ENCODE results near the gene VRK2. TPM values are rescaled to one million over a fixed set of nuclear protein-coding genes. Genes with fewer than 3 reads are reported as not detected.
"Not testable (repeated sequence)": the region's sequence is repeated elsewhere in the genome, so short reads cannot be mapped to it uniquely, and the experiment has no call there.

VRK2 gene
- total RNA-seq, 1 donor, result 29.4 TPM

- no peak overlapping the region for H3K4me3 ChIP-seq (ENCODE audit: low read depth, low read length)
- DNase-seq (ENCODE audit: low read depth), result peak; percentile 14
- TF ChIP-seq CTCF (IDR thresholded peaks at IDR 0.05; ENCODE audit: insufficient read depth, low read depth, low read length), result no peak
Measured at GRCh38 chr2:58137221-58137620, 90.6 kb downstream of the VRK2 start.

- H3K4me3 ChIP-seq (ENCODE audit: low read depth, low read length), result no peak overlapping the region
- no peak for TF ChIP-seq CTCF (IDR thresholded peaks at IDR 0.05; ENCODE audit: insufficient read depth, low read depth, low read length)
- DNase-seq (ENCODE audit: low read depth), result no peak
Measured at GRCh38 chr2:58137856-58138255, 91.2 kb downstream of the VRK2 start.

- no peak for TF ChIP-seq CTCF (IDR thresholded peaks at IDR 0.05; ENCODE audit: insufficient read depth, low read depth, low read length)
- no peak overlapping the region for H3K4me3 ChIP-seq (ENCODE audit: low read depth, low read length)
- peak; percentile 51 for DNase-seq (ENCODE audit: low read depth)
Measured at GRCh38 chr2:58138396-58139030, 91.9 kb downstream of the VRK2 start.

GRCh38 chr2:58140508-58141072, 94.0 kb downstream of the VRK2 start:
- TF ChIP-seq CTCF (IDR thresholded peaks at IDR 0.05; ENCODE audit: insufficient read depth, low read depth, low read length), result no peak
- peak; percentile 23 for DNase-seq (ENCODE audit: low read depth)
- no peak overlapping the region for H3K4me3 ChIP-seq (ENCODE audit: low read depth, low read length)

GRCh38 chr2:58145769-58146168, 99.2 kb downstream of the VRK2 start:
- not testable (repeated sequence) for H3K4me3 ChIP-seq (ENCODE audit: low read depth, low read length); DNase-seq (ENCODE audit: low read depth)

- H3K4me3 ChIP-seq (ENCODE audit: low read depth, low read length), result no peak overlapping the region
- TF ChIP-seq CTCF (IDR thresholded peaks at IDR 0.05; ENCODE audit: insufficient read depth, low read depth, low read length), result no peak
- DNase-seq (ENCODE audit: low read depth), result no peak
Measured at GRCh38 chr2:58146707-58147106, 100.1 kb downstream of the VRK2 start.

- TF ChIP-seq CTCF (IDR thresholded peaks at IDR 0.05; ENCODE audit: insufficient read depth, low read depth, low read length), result no peak
- H3K4me3 ChIP-seq (ENCODE audit: low read depth, low read length), result no peak overlapping the region
- DNase-seq (ENCODE audit: low read depth), result no peak
Measured at GRCh38 chr2:58155160-58155778, 108.7 kb downstream of the VRK2 start.

Data from fibroblast of villous mesenchyme (primary cell).